ENCODE measurements around the gene GTF3A. TPM values are rescaled to one million over a fixed set of nuclear protein-coding genes. Genes with fewer than 3 reads are reported as not detected.

GTF3A gene
- total and polyA plus RNA-seq, 2 donors (not counting 3 experiments of a cell fraction or from before 2014, with no cell fraction given) = 37.9 to 73.3 TPM

GRCh38 chr13:27384285-27384684 lies 40.1 kb upstream of the GTF3A start:
- CTCF ChIA-PET = interaction anchor here (1.0 to 1.9 kb wide), 3 partner anchors 9 to 442 kb away, joined by 3 to 4 read pairs (median 3); no protein-coding TSS in a partner anchor
- no peaks in the 10 kb centered on the region for H3K9me1 ChIP-seq (replicated peaks; ENCODE audit: control insufficient read depth, extremely low read depth, insufficient read depth, low read length)
- H3K27me3 ChIP-seq (ENCODE audit: control insufficient read depth in 2 of 2, insufficient read depth in 2 of 2, low read length in 2 of 2) = peaks cover 8 to 9% of the 10 kb centered on the region in 2 experiments
- DNase-seq (ENCODE audit: low read depth, low spot score) (no peak), FAIRE-seq (no peak)
- TF ChIP-seq EZH2 (IDR thresholded peaks at IDR 0.05; ENCODE audit: borderline replicate concordance, low read depth, low read length, severe bottlenecking) (no peak), JUN (IDR thresholded peaks at IDR 0.05; ENCODE audit: borderline replicate concordance, insufficient read depth, insufficient read length, low read depth) (no peak)
- H4K20me1 ChIP-seq (replicated peaks; ENCODE audit: control insufficient read depth, extremely low read depth, insufficient read depth, low read length) = no peaks in the 10 kb centered on the region
- intact Hi-C loops (cut with micrococcal nuclease) = loop anchor here (5.0 kb wide), 1 partner anchor 98 kb away; no protein-coding TSS in a partner anchor
- no peaks in the 10 kb centered on the region for H3K36me3 ChIP-seq (ENCODE audit: control insufficient read depth in 2 of 2, extremely low read depth in 1 of 2, insufficient read depth in 2 of 2, low read length in 2 of 2)
- no peak overlapping the region for H3K27ac ChIP-seq (ENCODE audit: insufficient read depth, low read depth, low read length)
- H3K4me2 ChIP-seq (ENCODE audit: insufficient read depth, low read length) = no peak overlapping the region
- H2AFZ ChIP-seq (ENCODE audit: low read depth, low read length) = no peak overlapping the region
- dilution Hi-C loops (cut with MboI; ENCODE audit: extremely low pct_ligation_motif_present, low sequenced_read_pairs) = no loop called here
- no peak overlapping the region for H3K4me3 ChIP-seq (replicated peaks in 1 of 3; ENCODE audit: insufficient read depth in 1 of 3, low read depth in 1 of 3, low read length in 3 of 3)
- POLR2A ChIA-PET = no interaction called here
- no peak overlapping the region for H3K9ac ChIP-seq (replicated peaks; ENCODE audit: extremely low read depth, insufficient read depth, low read length)
- no peaks in the 10 kb centered on the region for H3K79me2 ChIP-seq (ENCODE audit: control insufficient read depth, insufficient read depth, low read length)
- no peaks in the 10 kb centered on the region for H3K9me3 ChIP-seq (replicated peaks; ENCODE audit: control insufficient read depth, insufficient read depth, low read length)
- no TSS peak for BruUV-seq (replicated peaks)
- H3K4me1 ChIP-seq (ENCODE audit: control insufficient read depth, extremely low read depth, insufficient read depth, low read length) = no peaks in the 10 kb centered on the region

- no peak overlapping the region for H2AFZ ChIP-seq (ENCODE audit: low read depth, low read length)
- no peak for TF ChIP-seq MYC (IDR thresholded peaks at IDR 0.05; ENCODE audit: low read depth, low read length)
- TF ChIP-seq CTCF (IDR thresholded peaks at IDR 0.05; ENCODE audit: extremely low read depth in 1 of 2, insufficient read depth in 1 of 2, low read depth in 1 of 2, low read length in 2 of 2) = no peak
- TF ChIP-seq FOS (IDR thresholded peaks at IDR 0.05; ENCODE audit: borderline replicate concordance, insufficient read depth, low read length) = no peak
- no peak for TF ChIP-seq POLR2A (IDR thresholded peaks at IDR 0.05; ENCODE audit: low read depth, low read length)
- no peak for TF ChIP-seq POLR2AphosphoS5 (IDR thresholded peaks at IDR 0.05; ENCODE audit: insufficient read depth, low read depth, low read length)
- TF ChIP-seq MAX (IDR thresholded peaks at IDR 0.05; ENCODE audit: insufficient read depth, insufficient read length) = no peak
- H3K9ac ChIP-seq (replicated peaks; ENCODE audit: extremely low read depth, insufficient read depth, low read length) = no peak overlapping the region
- H3K36me3 ChIP-seq (ENCODE audit: control insufficient read depth in 2 of 2, extremely low read depth in 1 of 2, insufficient read depth in 2 of 2, low read length in 2 of 2) = no peaks in the 10 kb centered on the region
- dilution Hi-C loops (cut with MboI; ENCODE audit: extremely low pct_ligation_motif_present, low sequenced_read_pairs) = no loop called here
- no peak for DNase-seq (ENCODE audit: low read depth, low spot score)
- H3K79me2 ChIP-seq (ENCODE audit: control insufficient read depth, insufficient read depth, low read length) = no peaks in the 10 kb centered on the region
- H3K27ac ChIP-seq (ENCODE audit: insufficient read depth, low read depth, low read length) = no peak overlapping the region
- no peak overlapping the region for H3K4me3 ChIP-seq (replicated peaks in 1 of 3; ENCODE audit: insufficient read depth in 1 of 3, low read depth in 1 of 3, low read length in 3 of 3)
- H3K27me3 ChIP-seq (ENCODE audit: control insufficient read depth in 2 of 2, insufficient read depth in 2 of 2, low read length in 2 of 2) = peaks cover 5 to 11% of the 10 kb centered on the region in 2 experiments
- H3K9me1 ChIP-seq (replicated peaks; ENCODE audit: control insufficient read depth, extremely low read depth, insufficient read depth, low read length) = no peaks in the 10 kb centered on the region
- H3K9me3 ChIP-seq (replicated peaks; ENCODE audit: control insufficient read depth, insufficient read depth, low read length) = no peaks in the 10 kb centered on the region
- FAIRE-seq = no peak
- ChIA-PET CTCF (no interaction called here), POLR2A (no interaction called here)
- intact Hi-C loops (cut with micrococcal nuclease) = no loop called here
- no peak overlapping the region for H3K4me2 ChIP-seq (ENCODE audit: insufficient read depth, low read length)
- H4K20me1 ChIP-seq (replicated peaks; ENCODE audit: control insufficient read depth, extremely low read depth, insufficient read depth, low read length) = no peaks in the 10 kb centered on the region
- BruUV-seq (replicated peaks) = no TSS peak
- H3K4me1 ChIP-seq (ENCODE audit: control insufficient read depth, extremely low read depth, insufficient read depth, low read length) = no peaks in the 10 kb centered on the region
Observed at GRCh38 chr13:27388241-27388640, 36.2 kb upstream of the GTF3A start.
